Embryonic facial prominence (tissue), 1 donor: ENCODE measurements around the gene CFAP90.

ENCODE experiments used
- DNase-seq: peaks from one replicate; pipeline ENCODE4 v3.0.0-alpha.2; 2016; ENCODE audit errors: extremely low spot score

The CFAP90 gene

GRCh38 chr5:7868427-7868772 is 17.5 kb upstream of the CFAP90 start:
- DNase-seq = no peak

- no peak for DNase-seq
Observed at GRCh38 chr5:7867260-7867659, 16.3 kb upstream of the CFAP90 start.

GRCh38 chr5:7866196-7866595 is 15.3 kb upstream of the CFAP90 start:
- no peak for DNase-seq

GRCh38 chr5:7857926-7858632 is 7.1 kb upstream of the CFAP90 start:
- DNase-seq = no peak

GRCh38 chr5:7857361-7857760 is 6.4 kb upstream of the CFAP90 start:
- DNase-seq = no peak

GRCh38 chr5:7856855-7857254 is 5.9 kb upstream of the CFAP90 start:
- peak; percentile 7 for DNase-seq

- no peak for DNase-seq
Observed at GRCh38 chr5:7855611-7856010, 4.7 kb upstream of the CFAP90 start.

- DNase-seq = no peak
Observed at GRCh38 chr5:7852988-7853387, 2.1 kb upstream of the CFAP90 start.

GRCh38 chr5:7852542-7852941 is 1.6 kb upstream of the CFAP90 start:
- DNase-seq = no peak

- no peak for DNase-seq
Observed at GRCh38 chr5:7851617-7852289, 820 bp upstream of the CFAP90 start.

GRCh38 chr5:7851240-7851592 is 283 bp upstream of the CFAP90 start:
- no peak for DNase-seq

- no peak for DNase-seq
Observed at GRCh38 chr5:7849681-7850394, 1.1 kb downstream of the CFAP90 start.

GRCh38 chr5:7848296-7848695 is 2.6 kb downstream of the CFAP90 start:
- no peak for DNase-seq

GRCh38 chr5:7846327-7846726 is 4.6 kb downstream of the CFAP90 start:
- DNase-seq = no peak

GRCh38 chr5:7845557-7845956 is 5.4 kb downstream of the CFAP90 start:
- DNase-seq = no peak

- no peak for DNase-seq
Observed at GRCh38 chr5:7844901-7845300, 6.0 kb downstream of the CFAP90 start.

- DNase-seq = no peak
Observed at GRCh38 chr5:7842531-7842930, 8.4 kb downstream of the CFAP90 start.

- DNase-seq = no peak
Observed at GRCh38 chr5:7837403-7837802, 13.5 kb downstream of the CFAP90 start.

- DNase-seq = no peak
Observed at GRCh38 chr5:7834982-7835381, 16.0 kb downstream of the CFAP90 start.

- no peak for DNase-seq
Observed at GRCh38 chr5:7828269-7828668, 22.7 kb downstream of the CFAP90 start.

- no peak for DNase-seq
Observed at GRCh38 chr5:7827610-7828009, 23.3 kb downstream of the CFAP90 start.

- no peak for DNase-seq
Observed at GRCh38 chr5:7825630-7826029, 25.3 kb downstream of the CFAP90 start.

- no peak for DNase-seq
Observed at GRCh38 chr5:7824995-7825394, 25.9 kb downstream of the CFAP90 start.
